RWPE2 (cell line): ENCODE measurements around the gene CACNA1E.

Experiments used
- ATAC-seq: fragments of 200-7000 bp; cut with Tn5 transposase; 3 replicates; pipeline ENCODE4 v1.9.1; 2021; ENCODE audit warnings: low read depth
- DNase-seq: peaks from one replicate; pipeline ENCODE4 v3.0.0-alpha.2; 2020; ENCODE audit warnings: low spot score
- H3K27ac ChIP-seq: fragments of 450-650 bp; 2 replicates; pipeline ENCODE4 v1.5.1; 2017; ENCODE audit warnings: mild to moderate bottlenecking; ENCODE audit not compliant: poor library complexity, severe bottlenecking
- H3K27me3 ChIP-seq: fragments of 250-450 bp; sonication (Bioruptor Pico); 2 replicates; pipeline ENCODE4 v1.5.1; 2021; ENCODE audit warnings: mild to moderate bottlenecking, moderate library complexity; ENCODE audit not compliant: insufficient read depth, poor library complexity, severe bottlenecking
- H3K36me3 ChIP-seq: fragments of 250-450 bp; sonication (Bioruptor Pico); 2 replicates; pipeline ENCODE4 v1.5.1; 2020; ENCODE audit warnings: low read depth, mild to moderate bottlenecking, moderate library complexity
- H3K4me1 ChIP-seq: fragments of 250-450 bp; sonication (Bioruptor Pico); 2 replicates; pipeline ENCODE4 v1.5.1; 2021; ENCODE audit warnings: mild to moderate bottlenecking, moderate library complexity; ENCODE audit not compliant: insufficient read depth, poor library complexity, severe bottlenecking
- H3K4me3 ChIP-seq: fragments of 250-450 bp; sonication (Bioruptor Pico); 2 replicates; pipeline ENCODE4 v1.5.1; 2021; ENCODE audit warnings: mild to moderate bottlenecking, moderate library complexity; ENCODE audit not compliant: severe bottlenecking
- H3K9me3 ChIP-seq: fragments of 250-450 bp; sonication (Bioruptor Pico); 2 replicates; pipeline ENCODE4 v1.5.1; 2021; ENCODE audit warnings: mild to moderate bottlenecking, moderate library complexity; ENCODE audit not compliant: severe bottlenecking
- TF ChIP-seq, protein P1 (sequence below): fragments of 450-650 bp; IDR thresholded peaks from one replicate; pipeline ENCODE4 v1.5.1; 2017; ENCODE audit warnings: mild to moderate bottlenecking, moderate library complexity; ENCODE audit not compliant: poor library complexity, severe bottlenecking

Gene CACNA1E

DNA sequence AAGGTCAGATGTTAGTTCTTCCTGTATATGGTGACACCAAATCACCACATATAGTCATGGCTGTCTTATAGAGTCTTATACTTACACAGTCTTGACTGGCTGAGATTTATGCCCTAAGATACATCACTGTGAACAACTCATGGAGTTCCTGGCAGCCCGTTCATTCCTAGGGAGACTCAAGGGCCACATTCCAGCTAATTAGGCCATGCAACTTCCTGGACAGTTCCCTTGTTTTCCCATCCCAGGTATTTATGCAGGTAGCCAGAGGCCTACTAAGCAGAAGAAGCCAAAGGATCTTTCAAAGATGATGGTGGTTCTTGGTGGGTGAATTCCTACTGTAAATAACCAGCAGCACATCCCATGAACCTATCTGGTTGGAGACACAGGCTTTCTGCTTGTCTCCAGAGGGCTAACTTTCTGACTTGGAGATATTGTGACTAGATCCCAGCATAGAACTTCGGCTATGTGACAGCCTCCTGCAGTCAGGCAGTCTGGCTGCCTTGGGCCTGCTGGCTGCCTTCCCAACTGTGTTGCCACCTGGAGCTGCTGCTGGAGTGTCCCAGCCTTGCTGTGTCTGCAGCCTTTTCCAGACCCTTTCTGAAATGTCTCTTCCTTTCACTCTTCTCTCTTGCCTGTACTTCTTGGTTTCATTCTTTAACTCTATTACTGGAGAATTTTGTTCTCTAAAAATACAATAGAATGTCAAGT is 283.8 kb downstream of the CACNA1E start:
- Histone ChIP-seq H3K9me3 (no peaks in the 10 kb centered on the region), H3K4me1 (peaks cover 23% of the 10 kb centered on the region), H3K36me3 (no peaks in the 10 kb centered on the region), H3K27me3 (no peaks in the 10 kb centered on the region), H3K27ac (peak overlapping the region; percentile 77), H3K4me3 (no peak overlapping the region)
- TF ChIP-seq, protein P1, sequence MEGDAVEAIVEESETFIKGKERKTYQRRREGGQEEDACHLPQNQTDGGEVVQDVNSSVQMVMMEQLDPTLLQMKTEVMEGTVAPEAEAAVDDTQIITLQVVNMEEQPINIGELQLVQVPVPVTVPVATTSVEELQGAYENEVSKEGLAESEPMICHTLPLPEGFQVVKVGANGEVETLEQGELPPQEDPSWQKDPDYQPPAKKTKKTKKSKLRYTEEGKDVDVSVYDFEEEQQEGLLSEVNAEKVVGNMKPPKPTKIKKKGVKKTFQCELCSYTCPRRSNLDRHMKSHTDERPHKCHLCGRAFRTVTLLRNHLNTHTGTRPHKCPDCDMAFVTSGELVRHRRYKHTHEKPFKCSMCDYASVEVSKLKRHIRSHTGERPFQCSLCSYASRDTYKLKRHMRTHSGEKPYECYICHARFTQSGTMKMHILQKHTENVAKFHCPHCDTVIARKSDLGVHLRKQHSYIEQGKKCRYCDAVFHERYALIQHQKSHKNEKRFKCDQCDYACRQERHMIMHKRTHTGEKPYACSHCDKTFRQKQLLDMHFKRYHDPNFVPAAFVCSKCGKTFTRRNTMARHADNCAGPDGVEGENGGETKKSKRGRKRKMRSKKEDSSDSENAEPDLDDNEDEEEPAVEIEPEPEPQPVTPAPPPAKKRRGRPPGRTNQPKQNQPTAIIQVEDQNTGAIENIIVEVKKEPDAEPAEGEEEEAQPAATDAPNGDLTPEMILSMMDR: no peak
- ATAC-seq (no peak), DNase-seq (no peak)

DNA sequence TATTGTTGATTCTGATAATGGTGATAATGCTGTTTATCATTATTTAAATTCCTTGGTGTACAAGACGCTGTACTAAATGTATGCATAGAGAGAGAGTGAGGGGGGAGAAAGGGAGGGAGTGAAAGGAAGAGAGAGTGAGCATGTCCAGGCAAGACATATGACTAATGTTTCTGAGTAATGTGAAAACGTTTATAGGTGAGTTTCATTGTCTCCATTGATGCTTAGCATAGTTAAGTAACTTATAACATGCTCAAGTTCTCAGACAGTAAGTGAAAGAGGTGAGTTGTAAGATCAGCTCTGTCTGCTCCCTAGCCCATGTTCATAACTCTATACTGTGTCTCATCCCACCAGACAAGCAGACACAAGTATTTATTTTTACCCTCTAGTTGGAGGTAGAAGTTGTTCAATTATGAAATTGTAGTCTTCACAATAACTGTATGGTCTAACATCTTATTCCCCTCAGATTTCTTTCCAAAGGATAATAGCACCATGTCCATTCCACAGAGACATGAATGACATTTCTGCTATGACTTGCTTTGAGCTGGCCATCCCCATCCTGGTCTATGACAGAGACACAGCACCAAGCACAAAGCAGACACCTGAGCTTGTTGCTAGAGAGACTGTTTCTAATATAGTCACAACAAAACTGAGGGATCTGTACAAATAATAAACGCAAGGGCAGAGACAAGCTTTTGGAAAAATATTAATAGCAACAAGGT is 285.1 kb downstream of the CACNA1E start:
- peaks cover 22% of the 10 kb centered on the region for H3K4me1 ChIP-seq
- no peaks in the 10 kb centered on the region for H3K9me3 ChIP-seq
- H3K36me3 ChIP-seq: no peaks in the 10 kb centered on the region
- no peak overlapping the region for H3K4me3 ChIP-seq
- ATAC-seq (peak; percentile 98), DNase-seq (no peak)
- no peaks in the 10 kb centered on the region for H3K27me3 ChIP-seq
- peak overlapping the region; percentile 77 for H3K27ac ChIP-seq
- TF ChIP-seq, protein P1: no peak

DNA sequence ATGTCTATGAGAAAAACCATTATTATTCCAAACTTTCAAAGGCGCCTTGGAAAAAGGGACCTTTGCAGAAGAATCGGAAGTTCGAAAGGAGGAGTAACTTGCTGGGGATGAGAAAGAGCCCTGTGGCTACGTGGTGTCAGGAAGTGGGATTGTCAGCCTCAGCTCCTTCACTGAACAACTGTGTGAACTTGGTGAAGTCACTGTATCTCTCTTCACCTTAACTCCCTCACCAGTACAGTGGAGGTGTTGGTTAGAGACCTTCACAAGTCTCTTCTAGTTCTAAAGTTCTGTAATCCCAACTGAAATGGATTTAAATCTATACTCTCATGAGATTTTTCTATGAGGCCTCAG is 285.6 kb downstream of the CACNA1E start:
- H3K36me3 ChIP-seq: no peaks in the 10 kb centered on the region
- no peaks in the 10 kb centered on the region for H3K27me3 ChIP-seq
- DNase-seq (no peak), ATAC-seq (no peak)
- peaks cover 18% of the 10 kb centered on the region for H3K4me1 ChIP-seq
- TF ChIP-seq, protein P1: no peak
- no peaks in the 10 kb centered on the region for H3K9me3 ChIP-seq
- no peak overlapping the region for H3K4me3 ChIP-seq
- peak overlapping the region; percentile 77 for H3K27ac ChIP-seq

DNA sequence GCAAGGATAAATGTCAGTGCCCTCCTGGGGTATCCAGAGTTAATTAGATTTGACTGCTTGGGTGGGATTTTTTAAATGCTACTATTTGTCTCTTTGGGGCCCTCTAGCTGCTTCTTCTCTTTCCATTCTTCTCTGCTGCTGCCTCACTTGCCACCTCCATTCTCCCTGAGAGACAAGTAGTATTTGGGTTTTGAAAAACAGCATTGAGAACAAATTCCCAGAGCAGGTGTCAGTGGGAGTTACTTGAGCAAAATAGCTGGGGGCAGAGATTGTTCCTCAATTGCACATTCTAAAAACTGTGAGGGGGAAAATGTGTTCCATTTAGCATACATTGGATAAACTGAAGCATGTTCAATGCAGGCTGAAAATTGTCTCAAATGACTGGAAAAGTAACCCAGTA is 286.5 kb downstream of the CACNA1E start:
- H3K4me3 ChIP-seq: no peak overlapping the region
- H3K27me3 ChIP-seq: no peaks in the 10 kb centered on the region
- TF ChIP-seq, protein P1: no peak
- peak overlapping the region; percentile 77 for H3K27ac ChIP-seq
- no peaks in the 10 kb centered on the region for H3K9me3 ChIP-seq
- H3K4me1 ChIP-seq: peaks cover 18% of the 10 kb centered on the region
- H3K36me3 ChIP-seq: no peaks in the 10 kb centered on the region
- DNase-seq (no peak), ATAC-seq (no peak)

GRCh38 chr1:181772714-181773113 is 289.4 kb downstream of the CACNA1E start:
- Histone ChIP-seq H3K36me3 (no peaks in the 10 kb centered on the region), H3K9me3 (no peaks in the 10 kb centered on the region), H3K27me3 (no peaks in the 10 kb centered on the region), H3K27ac (no peak overlapping the region), H3K4me3 (no peak overlapping the region), H3K4me1 (peaks cover 15% of the 10 kb centered on the region)
- DNase-seq: no peak
- TF ChIP-seq, protein P1: no peak
- ATAC-seq: no peak
